LNCAP (cell line): ENCODE data around the gene USP32.

ENCODE experiments used
- CTCF ChIP-seq: fragments of 450-650 bp; IDR thresholded peaks from 2 replicates; pipeline ENCODE4 v1.5.1; 2017; ENCODE audit warnings: mild to moderate bottlenecking

USP32 gene

GRCh38 chr17:60423865-60424264 lies 31.9 kb upstream of the USP32 start:
- no peak for TF ChIP-seq CTCF

DNA sequence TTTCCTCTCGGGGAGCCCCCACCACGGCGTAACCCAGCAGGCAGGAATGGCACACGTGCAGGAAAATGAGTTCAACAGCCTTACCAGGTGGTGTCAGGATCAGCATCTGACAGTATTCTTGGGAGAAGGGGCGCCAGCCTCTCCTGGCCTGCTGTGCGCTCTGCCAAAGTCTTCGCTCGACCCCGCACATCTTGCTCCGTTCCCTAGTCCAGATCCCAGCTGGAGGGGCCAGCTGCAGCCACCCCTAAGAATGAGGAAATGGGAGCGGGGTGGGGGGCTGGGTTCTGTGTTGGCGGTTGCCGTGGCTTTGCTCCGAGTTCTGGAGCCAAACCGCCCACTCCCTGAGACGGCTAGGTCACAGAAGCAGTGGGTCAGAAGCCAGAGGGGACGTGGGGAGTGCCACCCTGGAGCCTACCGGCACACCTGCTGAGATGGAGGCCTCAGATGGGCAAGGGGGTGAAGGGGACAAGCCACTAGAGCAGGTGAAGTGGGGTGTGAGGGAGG lies 30.3 kb upstream of the USP32 start, which contains the start of gene CHCT1:
TSS of gene CHCT1 (plus strand) at position 328 of the 504 bp plus-strand sequence. CDS start at position 432, 104 bp downstream.
- no peak for TF ChIP-seq CTCF

DNA sequence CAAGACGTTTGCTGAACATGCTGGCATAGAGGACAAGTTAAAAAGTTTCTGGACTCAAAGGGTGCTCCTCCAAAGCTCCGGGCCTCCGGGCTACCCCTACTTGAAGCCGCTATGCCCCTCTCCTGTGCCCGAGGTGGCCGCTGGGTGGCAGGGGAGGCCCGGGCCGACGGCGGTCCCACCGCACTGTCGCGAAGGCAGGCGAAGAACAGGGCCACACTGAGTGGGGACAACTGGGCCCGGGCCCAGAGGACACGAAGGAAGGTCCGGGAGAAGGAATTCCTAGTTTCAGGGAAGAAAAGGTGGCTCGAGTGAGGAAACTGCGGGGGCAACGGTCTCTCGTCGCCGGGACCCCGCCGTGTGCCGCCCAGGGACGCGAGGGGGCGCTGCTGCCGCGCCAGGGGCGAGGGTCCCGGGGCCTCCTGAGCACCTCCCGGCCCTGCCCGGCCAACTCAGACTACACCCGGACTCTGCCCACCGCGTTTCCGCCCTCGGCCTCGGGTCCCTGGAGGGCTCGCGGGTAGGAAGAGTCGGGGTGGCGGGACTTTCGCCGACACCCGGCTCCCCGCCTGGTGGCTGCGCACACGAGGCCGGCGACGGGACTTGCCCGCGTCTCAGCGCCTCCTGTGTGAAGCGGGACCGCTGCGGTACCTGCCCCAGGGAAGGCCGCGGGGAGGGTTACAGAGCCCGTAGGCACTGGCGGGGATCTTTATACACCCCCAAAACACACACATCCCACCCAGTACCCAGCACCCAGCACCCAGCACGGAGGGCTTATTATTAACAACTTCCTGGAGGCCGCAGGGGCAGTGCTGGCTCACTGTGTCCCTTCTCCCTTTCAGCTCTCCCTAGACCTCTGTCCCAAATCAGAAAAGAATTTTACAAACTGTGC lies 29.6 kb upstream of the USP32 start:
- no peak for TF ChIP-seq CTCF

DNA sequence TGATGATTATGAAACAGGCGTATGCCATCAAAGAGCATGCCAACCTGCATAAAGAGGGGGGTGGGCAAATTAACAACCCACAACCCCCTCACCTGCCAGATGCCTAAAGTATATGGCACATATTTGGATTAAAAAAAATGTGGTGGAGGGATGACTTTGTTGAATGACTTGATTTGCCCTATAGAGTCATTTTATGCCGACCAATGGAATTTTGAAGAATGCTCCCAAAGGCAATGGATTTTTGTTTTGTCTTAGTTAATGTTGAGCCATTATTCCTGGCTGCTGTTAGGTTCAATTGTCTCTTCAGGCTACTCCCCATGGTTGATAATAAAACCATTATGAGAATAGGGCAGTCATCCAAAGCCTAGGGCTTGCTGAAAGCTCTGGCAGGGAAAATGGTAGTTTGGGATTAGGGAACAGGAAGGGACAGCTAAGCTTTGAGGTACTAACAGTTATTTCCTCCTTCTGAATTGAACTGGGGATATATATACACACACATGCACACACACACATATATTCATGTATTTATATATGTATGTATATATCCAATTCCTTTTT lies 24.5 kb upstream of the USP32 start:
- no peak for TF ChIP-seq CTCF

DNA sequence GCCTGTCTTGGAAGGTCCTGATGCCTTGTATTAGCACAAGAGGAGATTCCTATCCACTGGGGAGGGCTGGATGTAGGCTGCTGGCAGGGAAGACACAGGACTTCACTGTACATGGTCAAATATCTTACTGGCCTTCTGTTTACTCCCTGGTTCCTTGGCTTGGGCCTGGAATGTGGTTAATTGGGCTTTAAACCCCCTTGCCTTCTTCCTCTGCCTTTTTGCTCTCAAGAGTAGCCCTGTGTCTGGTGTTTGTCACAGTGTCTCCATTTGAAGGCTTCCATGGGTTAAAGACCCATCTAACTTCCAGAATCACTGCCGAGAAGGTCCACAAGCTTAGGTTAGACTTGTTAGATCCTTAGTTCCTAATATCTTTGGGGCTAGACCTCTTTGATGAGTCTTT lies 23.2 kb upstream of the USP32 start:
- TF ChIP-seq CTCF, result no peak

DNA sequence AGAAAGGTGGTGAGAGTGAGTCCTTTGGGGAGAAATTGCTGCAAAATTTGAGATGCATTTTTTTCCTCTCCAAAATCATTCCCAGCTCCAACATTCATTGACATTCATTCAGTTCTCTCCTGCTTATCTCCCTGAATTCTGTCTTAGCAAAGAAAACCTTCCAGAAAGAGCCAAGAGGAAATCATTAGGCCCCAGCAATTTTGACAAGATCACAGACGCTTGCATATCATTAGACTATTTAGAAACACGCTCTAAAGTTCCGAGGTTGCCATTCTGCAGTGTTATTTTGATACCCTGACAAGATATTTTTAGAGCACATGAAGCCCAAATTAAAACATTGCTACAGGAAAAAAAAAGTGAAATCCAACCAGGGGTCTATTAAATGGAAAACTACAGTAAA lies 20.8 kb upstream of the USP32 start:
- no peak for TF ChIP-seq CTCF

DNA sequence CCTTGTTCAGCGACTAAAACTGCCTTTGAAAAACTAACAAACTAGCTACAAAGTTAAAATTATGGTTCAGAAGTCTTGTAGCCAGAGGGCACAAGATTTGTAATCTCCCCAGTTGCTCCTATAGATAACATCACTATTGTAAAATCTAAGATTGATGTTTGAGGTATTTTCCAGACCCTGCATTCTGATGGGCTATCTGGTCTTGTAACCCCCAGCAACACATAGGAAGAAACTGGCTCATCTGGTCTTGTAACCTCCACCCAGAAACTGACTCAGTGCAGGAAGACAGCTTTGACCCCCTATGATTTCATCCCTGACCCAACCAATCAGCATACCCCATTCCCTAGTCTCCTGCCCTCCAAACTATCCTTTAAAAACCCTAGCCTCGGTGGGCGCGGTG lies 18.1 kb upstream of the USP32 start:
- no peak for TF ChIP-seq CTCF
